A673 (cell line): ENCODE data around the gene PARP9. TPM values are rescaled to one million over a fixed set of nuclear protein-coding genes. Genes with fewer than 3 reads are reported as not detected.
"Not testable (repeated sequence)": the region's sequence is repeated elsewhere in the genome, so short reads cannot be mapped to it uniquely, and the experiment has no call there.

ENCODE experiments used
- BruUV-seq: library from RNA; stranded (reverse); fragments of 400-500 nt; replicated peaks from 2 replicates; lab custom pipeline; 2021; lab: Mats Ljungman, UMichigan
- CTCF ChIA-PET: fragments of 300-600 bp; sonication (Branson Sonifier 250); formaldehyde crosslinking; loops from one replicate; lab custom pipeline; 2022; ENCODE audit warnings: antibody characterized with exemption; lab: Charles Lee
- POLR2A ChIA-PET: fragments of 300-600 bp; sonication (Branson Sonifier 250); formaldehyde crosslinking; loops from one replicate; lab custom pipeline; 2022; ENCODE audit warnings: antibody characterized with exemption; ENCODE audit not compliant: low non-redundant PET; lab: Charles Lee
- DNase-seq: peaks from one replicate; pipeline ENCODE4 v3.0.0-alpha.2; 2015; ENCODE audit warnings: low spot score
- H3K27ac ChIP-seq: fragments of 200-600 bp; sonication (generic); 2 replicates; pipeline ENCODE4 v1.5.1; 2016; ENCODE audit warnings: mixed run types, low read depth, mild to moderate bottlenecking, mixed read lengths, antibody characterized with exemption, low read length; ENCODE audit not compliant: poor library complexity, severe bottlenecking
- H3K27me3 ChIP-seq: fragments of 200-600 bp; sonication (generic); replicated peaks from 2 replicates; pipeline ENCODE4 v1.6.1; 2017; ENCODE audit warnings: mixed run types, low read depth, mild to moderate bottlenecking, mixed read lengths, antibody characterized with exemption, low read length; ENCODE audit not compliant: insufficient read depth, poor library complexity
- H3K36me3 ChIP-seq: fragments of 200-600 bp; sonication (generic); 2 replicates; pipeline ENCODE4 v1.6.1; 2016; ENCODE audit warnings: mixed run types, mild to moderate bottlenecking, mixed read lengths, antibody characterized with exemption, low read length; ENCODE audit not compliant: insufficient read depth, poor library complexity, severe bottlenecking
- H3K4me1 ChIP-seq: fragments of 200-600 bp; sonication (generic); 2 replicates; pipeline ENCODE4 v1.6.1; 2017; ENCODE audit warnings: mixed run types, mild to moderate bottlenecking, mixed read lengths, antibody characterized with exemption, low read length; ENCODE audit not compliant: insufficient read depth, poor library complexity, severe bottlenecking
- H3K4me3 ChIP-seq: fragments of 200-600 bp; sonication (generic); 2 replicates; pipeline ENCODE4 v1.5.1; 2016; ENCODE audit warnings: low read depth, mixed run types, mild to moderate bottlenecking, mixed read lengths, low read length; ENCODE audit not compliant: poor library complexity, severe bottlenecking
- H3K9me3 ChIP-seq: fragments of 200-600 bp; sonication (generic); 2 replicates; pipeline ENCODE4 v1.6.1; 2016; ENCODE audit warnings: mixed run types, low read depth, mild to moderate bottlenecking, mixed read lengths, antibody characterized with exemption, low read length; ENCODE audit not compliant: poor library complexity, severe bottlenecking
- EZH2 ChIP-seq: fragments of 200-600 bp; sonication (generic); IDR thresholded peaks from 2 replicates; pipeline ENCODE4 v1.6.1; 2017; ENCODE audit warnings: borderline replicate concordance, low read depth, mild to moderate bottlenecking, mixed read lengths, antibody characterized with exemption, low read length; ENCODE audit not compliant: poor library complexity, severe bottlenecking
- intact Hi-C: fragments of 100-400 bp; cut with micrococcal nuclease; formaldehyde crosslinking; loops from one replicate; pipeline ENCODE4 v1.10.0; 2022; ENCODE audit not compliant: unreplicated experiment
- total RNA-seq: library from RNA; stranded (reverse); gene quantifications from 2 replicates; pipeline ENCODE4 v1.2.3, GENCODE V29; 2021
- TF ChIP-seq, protein P1 (sequence below): fragments of 300-800, 200-600 bp; sonication (generic); conservative IDR thresholded peaks from 2 replicates; pipeline ENCODE4 v1.5.1; 2017; ENCODE audit warnings: low read depth, mild to moderate bottlenecking, antibody characterized with exemption, low read length, moderate library complexity, mixed read lengths

Gene PARP9
- total RNA-seq, 1 experiment from 2014 or later: 10.6 TPM

DNA sequence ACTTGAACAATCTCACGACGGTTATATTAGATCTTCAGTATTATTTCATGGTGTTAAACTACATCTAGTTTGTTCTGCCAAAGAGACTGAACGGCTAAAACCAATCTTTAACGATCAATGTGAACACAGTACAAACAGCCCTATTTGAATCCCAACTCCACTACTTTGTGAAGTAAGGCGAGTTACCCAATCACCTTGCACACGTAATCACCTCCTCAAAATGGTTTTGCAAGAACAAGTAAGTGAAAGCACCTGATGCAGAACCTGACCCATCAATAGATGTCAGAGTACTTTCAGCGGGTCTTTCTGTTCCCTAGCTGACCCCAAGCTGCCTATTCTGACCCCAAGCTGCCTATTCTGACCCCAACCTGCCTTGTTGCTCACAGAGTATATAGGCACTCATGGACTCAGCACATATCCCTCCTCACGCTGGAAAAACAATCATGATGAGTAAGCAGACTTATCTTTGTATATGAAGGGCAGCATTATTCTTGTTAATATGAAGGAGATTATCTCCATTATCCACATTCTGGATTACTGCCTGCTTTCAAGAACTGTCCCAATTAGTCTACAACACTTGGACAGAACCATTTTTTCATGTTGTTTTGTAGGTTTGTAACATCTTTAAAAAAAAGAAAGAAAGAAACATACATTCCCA, 53.1 kb downstream of the PARP9 start:
- CTCF ChIA-PET: no interaction called here
- intact Hi-C loops: no loop called here
- Histone ChIP-seq H3K27ac (no peak overlapping the region), H3K9me3 (no peaks in the 10 kb centered on the region), H3K4me1 (peaks cover 24% of the 10 kb centered on the region), H3K27me3 (no peaks in the 10 kb centered on the region), H3K36me3 (no peaks in the 10 kb centered on the region), H3K4me3 (no peak overlapping the region)
- DNase-seq: no peak
- POLR2A ChIA-PET: no interaction called here
- no TSS peak for BruUV-seq
- TF ChIP-seq, protein P1, sequence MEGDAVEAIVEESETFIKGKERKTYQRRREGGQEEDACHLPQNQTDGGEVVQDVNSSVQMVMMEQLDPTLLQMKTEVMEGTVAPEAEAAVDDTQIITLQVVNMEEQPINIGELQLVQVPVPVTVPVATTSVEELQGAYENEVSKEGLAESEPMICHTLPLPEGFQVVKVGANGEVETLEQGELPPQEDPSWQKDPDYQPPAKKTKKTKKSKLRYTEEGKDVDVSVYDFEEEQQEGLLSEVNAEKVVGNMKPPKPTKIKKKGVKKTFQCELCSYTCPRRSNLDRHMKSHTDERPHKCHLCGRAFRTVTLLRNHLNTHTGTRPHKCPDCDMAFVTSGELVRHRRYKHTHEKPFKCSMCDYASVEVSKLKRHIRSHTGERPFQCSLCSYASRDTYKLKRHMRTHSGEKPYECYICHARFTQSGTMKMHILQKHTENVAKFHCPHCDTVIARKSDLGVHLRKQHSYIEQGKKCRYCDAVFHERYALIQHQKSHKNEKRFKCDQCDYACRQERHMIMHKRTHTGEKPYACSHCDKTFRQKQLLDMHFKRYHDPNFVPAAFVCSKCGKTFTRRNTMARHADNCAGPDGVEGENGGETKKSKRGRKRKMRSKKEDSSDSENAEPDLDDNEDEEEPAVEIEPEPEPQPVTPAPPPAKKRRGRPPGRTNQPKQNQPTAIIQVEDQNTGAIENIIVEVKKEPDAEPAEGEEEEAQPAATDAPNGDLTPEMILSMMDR: no peak
- no peak for TF ChIP-seq EZH2

DNA sequence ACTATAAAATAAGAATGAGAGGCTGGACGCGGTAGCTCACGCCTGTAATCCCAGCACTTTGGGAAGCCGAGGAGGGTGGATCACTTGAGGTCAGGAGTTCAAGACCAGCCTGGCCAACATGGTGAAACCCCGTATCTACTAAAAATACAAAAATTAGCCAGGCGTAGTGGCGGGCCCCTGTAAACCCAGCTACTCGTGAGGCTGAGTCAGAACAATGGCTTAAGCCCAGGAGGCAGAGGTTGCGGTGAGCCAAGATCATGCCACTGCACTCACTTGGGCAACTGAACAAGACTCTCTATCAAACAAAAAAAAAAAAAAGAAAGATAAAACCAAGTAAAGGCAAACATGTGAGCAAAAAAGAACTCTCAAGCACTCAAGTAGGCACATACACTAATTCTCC, 55.2 kb downstream of the PARP9 start:
- H3K4me3 ChIP-seq, H3K27me3 ChIP-seq, CTCF ChIA-PET, H3K27ac ChIP-seq, intact Hi-C loops, DNase-seq, H3K9me3 ChIP-seq, BruUV-seq, H3K36me3 ChIP-seq, POLR2A ChIA-PET: not testable (repeated sequence)
- peaks cover 26% of the 10 kb centered on the region for H3K4me1 ChIP-seq

DNA sequence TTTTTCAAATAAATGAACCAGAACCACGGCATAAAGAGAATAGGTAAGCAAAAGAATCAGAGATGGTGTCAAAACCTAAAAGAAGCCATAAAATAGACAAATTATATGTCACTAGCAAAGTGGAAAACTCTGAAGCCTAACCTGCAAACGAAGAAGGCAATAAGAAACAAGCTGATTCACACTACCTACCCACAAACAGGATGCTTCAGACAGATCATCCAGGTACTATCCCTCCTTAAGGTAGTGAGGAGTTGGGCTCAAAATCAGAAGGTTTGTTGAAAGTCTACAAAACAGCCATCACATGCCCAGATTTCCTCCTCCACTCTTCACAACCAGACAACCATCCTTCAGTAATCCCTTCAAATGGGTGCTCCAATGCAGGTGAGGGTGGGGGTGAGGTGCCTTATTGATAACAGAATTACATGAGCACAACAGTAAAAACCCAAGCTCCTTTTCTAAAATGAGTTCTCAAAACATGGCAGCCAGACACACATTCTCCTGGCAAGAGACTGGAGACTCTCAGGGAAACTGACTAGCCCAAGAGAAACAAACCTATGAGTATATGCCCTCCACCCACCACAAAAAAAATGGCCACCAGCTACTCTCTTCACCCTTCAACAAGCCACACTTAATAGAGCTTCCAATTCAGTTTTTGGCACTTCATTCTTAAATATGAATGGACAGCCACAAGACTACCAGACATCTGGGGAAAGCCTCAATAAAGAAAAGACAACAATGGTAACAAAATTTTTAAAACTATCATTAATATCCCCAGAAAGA, 55.8 kb downstream of the PARP9 start:
- TF ChIP-seq, protein P1: no peak
- TF ChIP-seq EZH2: no peak
- no peak for DNase-seq
- Histone ChIP-seq H3K9me3 (no peaks in the 10 kb centered on the region), H3K36me3 (no peaks in the 10 kb centered on the region), H3K27me3 (no peaks in the 10 kb centered on the region), H3K27ac (no peak overlapping the region), H3K4me1 (peaks cover 22% of the 10 kb centered on the region), H3K4me3 (no peak overlapping the region)
- intact Hi-C loops: no loop called here
- CTCF ChIA-PET: no interaction called here
- no TSS peak for BruUV-seq
- POLR2A ChIA-PET: no interaction called here
